ENCODE results near the gene SLCO3A1.

SLCO3A1 gene

GRCh38 chr15:91981821-91982800, 128.6 kb downstream of the SLCO3A1 start:
- no peak overlapping the region for H3K4me3 ChIP-seq (ENCODE audit: low read depth, low read length)
- no peak for DNase-seq (ENCODE audit: low read depth)

GRCh38 chr15:91983729-91984340, 130.3 kb downstream of the SLCO3A1 start:
- no peak for DNase-seq (ENCODE audit: low read depth)
- H3K4me3 ChIP-seq (ENCODE audit: low read depth, low read length) = no peak overlapping the region

GRCh38 chr15:91985297-91985696, 131.8 kb downstream of the SLCO3A1 start:
- no peak overlapping the region for H3K4me3 ChIP-seq (ENCODE audit: low read depth, low read length)
- DNase-seq (ENCODE audit: low read depth) = no peak

GRCh38 chr15:91988071-91988470, 134.6 kb downstream of the SLCO3A1 start:
- no peak overlapping the region for H3K4me3 ChIP-seq (ENCODE audit: low read depth, low read length)

GRCh38 chr15:91988655-91989054, 135.1 kb downstream of the SLCO3A1 start:
- no peak overlapping the region for H3K4me3 ChIP-seq (ENCODE audit: low read depth, low read length)
- DNase-seq (ENCODE audit: low read depth) = no peak

More at GRCh38 chr15:91988071-91988470, 134.6 kb downstream of the SLCO3A1 start:
- DNase-seq (ENCODE audit: low read depth) = no peak

GRCh38 chr15:91989821-91990220, 136.3 kb downstream of the SLCO3A1 start:
- no peak overlapping the region for H3K4me3 ChIP-seq (ENCODE audit: low read depth, low read length)
- no peak for DNase-seq (ENCODE audit: low read depth)

GRCh38 chr15:91992945-91993344, 139.4 kb downstream of the SLCO3A1 start:
- no peak for DNase-seq (ENCODE audit: low read depth)
- H3K4me3 ChIP-seq (ENCODE audit: low read depth, low read length) = no peak overlapping the region

- H3K4me3 ChIP-seq (ENCODE audit: low read depth, low read length) = no peak overlapping the region
- DNase-seq (ENCODE audit: low read depth) = no peak
Observed at GRCh38 chr15:91995146-91995545, 141.6 kb downstream of the SLCO3A1 start.

- no peak for DNase-seq (ENCODE audit: low read depth)
- no peak overlapping the region for H3K4me3 ChIP-seq (ENCODE audit: low read depth, low read length)
Observed at GRCh38 chr15:91997163-91997562, 143.7 kb downstream of the SLCO3A1 start.

GRCh38 chr15:92000709-92001108, 147.2 kb downstream of the SLCO3A1 start:
- no peak for DNase-seq (ENCODE audit: low read depth)
- no peak overlapping the region for H3K4me3 ChIP-seq (ENCODE audit: low read depth, low read length)

- H3K4me3 ChIP-seq (ENCODE audit: low read depth, low read length) = no peak overlapping the region
- no peak for DNase-seq (ENCODE audit: low read depth)
Observed at GRCh38 chr15:92001307-92001706, 147.8 kb downstream of the SLCO3A1 start.

- no peak for DNase-seq (ENCODE audit: low read depth)
- no peak overlapping the region for H3K4me3 ChIP-seq (ENCODE audit: low read depth, low read length)
Observed at GRCh38 chr15:92002666-92003065, 149.2 kb downstream of the SLCO3A1 start.

- no peak for DNase-seq (ENCODE audit: low read depth)
- no peak overlapping the region for H3K4me3 ChIP-seq (ENCODE audit: low read depth, low read length)
Observed at GRCh38 chr15:92003515-92004067, 150.1 kb downstream of the SLCO3A1 start.

- no peak for DNase-seq (ENCODE audit: low read depth)
- no peak overlapping the region for H3K4me3 ChIP-seq (ENCODE audit: low read depth, low read length)
Observed at GRCh38 chr15:92005154-92005553, 151.6 kb downstream of the SLCO3A1 start.

- no peak overlapping the region for H3K4me3 ChIP-seq (ENCODE audit: low read depth, low read length)
- DNase-seq (ENCODE audit: low read depth) = no peak
Observed at GRCh38 chr15:92006186-92007028, 152.9 kb downstream of the SLCO3A1 start.

- DNase-seq (ENCODE audit: low read depth) = no peak
- no peak overlapping the region for H3K4me3 ChIP-seq (ENCODE audit: low read depth, low read length)
Observed at GRCh38 chr15:92009162-92009561, 155.7 kb downstream of the SLCO3A1 start.

- H3K4me3 ChIP-seq (ENCODE audit: low read depth, low read length) = no peak overlapping the region
- DNase-seq (ENCODE audit: low read depth) = no peak
Observed at GRCh38 chr15:92011611-92012367, 158.3 kb downstream of the SLCO3A1 start.

GRCh38 chr15:92012368-92012629, 158.8 kb downstream of the SLCO3A1 start:
- H3K4me3 ChIP-seq (ENCODE audit: low read depth, low read length) = no peak overlapping the region
- no peak for DNase-seq (ENCODE audit: low read depth)

GRCh38 chr15:92012881-92013280, 159.4 kb downstream of the SLCO3A1 start:
- H3K4me3 ChIP-seq (ENCODE audit: low read depth, low read length) = no peak overlapping the region

More at GRCh38 chr15:92012881-92013280, 159.4 kb downstream of the SLCO3A1 start:
- DNase-seq (ENCODE audit: low read depth) = no peak

All from skeletal muscle cell (primary cell).